GM19372 (cell line): ENCODE data around the gene NT5DC3.

Source experiments
- ATAC-seq: cut with Tn5 transposase; IDR thresholded peaks from one replicate; pipeline ENCODE4 v1.9.1; 2021; ENCODE audit warnings: mild to moderate bottlenecking, low read depth, moderate library complexity; ENCODE audit not compliant: unreplicated experiment

The NT5DC3 gene

DNA sequence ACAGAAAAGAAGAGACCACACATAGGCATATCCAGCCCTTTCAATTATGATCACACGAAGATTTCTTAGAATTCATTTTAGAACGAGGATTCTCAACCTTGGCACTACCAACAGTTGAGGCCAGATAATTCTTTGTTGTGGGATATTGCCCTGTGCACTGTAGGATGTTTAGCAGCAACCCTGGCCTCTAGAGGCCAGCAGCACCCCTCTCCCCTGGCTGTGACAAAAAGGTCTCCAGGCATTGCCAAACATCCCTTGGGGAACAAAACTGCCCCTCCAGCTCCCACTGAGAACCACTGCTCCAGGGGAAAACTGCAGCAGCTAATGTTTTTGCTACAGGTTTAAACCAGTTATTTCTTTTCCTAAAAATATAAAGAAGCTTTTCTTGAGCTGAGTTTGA lies 7.1 kb downstream of the NT5DC3 start:
- ATAC-seq, result no peak

GRCh38 chr12:103833095-103833775 lies 7.8 kb downstream of the NT5DC3 start:
- ATAC-seq, result no peak

DNA sequence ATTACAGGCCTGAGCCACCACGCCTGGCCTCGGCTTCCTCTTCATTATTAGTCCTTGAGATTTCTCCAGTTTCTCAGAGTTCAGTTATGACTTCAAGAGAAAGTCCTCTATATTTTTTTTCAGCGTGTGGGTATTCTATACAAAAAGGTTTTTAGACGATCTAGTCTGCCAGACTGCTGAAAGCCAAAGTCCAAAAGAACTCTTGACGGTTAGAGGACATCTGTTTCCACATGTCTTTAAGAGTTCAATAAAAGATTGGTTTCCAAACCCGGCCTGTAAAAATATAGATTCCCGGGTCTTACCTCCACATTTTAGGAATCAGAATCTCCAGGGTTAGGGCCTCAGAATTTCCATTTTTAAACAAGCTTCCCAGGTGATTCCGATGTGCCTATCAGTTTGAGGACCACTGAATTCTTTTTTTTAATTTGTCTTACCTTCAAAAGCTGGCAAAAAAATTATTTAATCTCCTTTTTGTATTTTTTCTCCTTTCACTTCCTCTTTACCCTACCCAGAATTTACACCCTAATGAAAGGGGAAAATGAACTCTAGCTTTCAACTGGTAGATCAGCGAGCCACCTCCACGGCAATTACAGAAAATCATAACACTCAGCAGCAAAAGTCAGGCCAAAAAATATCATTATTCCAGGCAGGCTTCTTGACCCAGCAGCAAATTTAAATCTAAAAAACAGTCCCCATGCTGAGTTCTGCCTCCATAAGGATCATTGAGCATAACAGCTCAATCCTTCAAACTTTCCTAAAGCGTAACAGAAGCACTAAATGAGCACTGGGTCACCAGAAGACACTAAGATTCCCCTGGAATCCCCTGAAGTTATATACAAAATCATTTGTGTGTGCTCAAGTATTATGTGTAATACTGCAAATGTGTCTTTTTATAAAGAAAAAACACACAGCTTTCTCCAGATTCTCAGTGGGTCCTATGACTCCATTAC lies 8.7 kb downstream of the NT5DC3 start:
- ATAC-seq, result no peak

GRCh38 chr12:103830730-103831320 lies 10.2 kb downstream of the NT5DC3 start:
- no peak for ATAC-seq

GRCh38 chr12:103830025-103830725 lies 10.9 kb downstream of the NT5DC3 start:
- no peak for ATAC-seq

DNA sequence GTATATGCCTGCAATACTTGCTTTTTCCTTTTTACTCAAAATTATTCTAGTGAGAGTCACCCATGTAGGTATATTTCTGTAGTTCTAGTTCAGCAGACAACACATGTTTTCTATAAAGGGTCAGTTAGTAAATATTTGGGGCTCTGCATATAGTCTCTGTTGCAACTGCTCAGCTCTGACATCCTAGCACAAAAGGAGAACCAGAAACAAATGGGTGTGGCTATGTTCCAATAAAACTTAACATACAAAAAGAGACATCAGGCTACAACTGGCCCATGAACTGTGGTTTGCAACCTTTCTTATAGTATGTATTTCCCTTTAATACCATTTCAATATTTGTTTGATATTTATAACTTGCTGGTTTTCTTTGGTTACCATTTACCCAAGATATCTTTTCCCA lies 11.9 kb downstream of the NT5DC3 start:
- no peak for ATAC-seq

GRCh38 chr12:103827911-103828391 lies 13.1 kb downstream of the NT5DC3 start:
- ATAC-seq, result no peak

GRCh38 chr12:103824845-103825244 lies 16.2 kb downstream of the NT5DC3 start:
- ATAC-seq, result no peak

DNA sequence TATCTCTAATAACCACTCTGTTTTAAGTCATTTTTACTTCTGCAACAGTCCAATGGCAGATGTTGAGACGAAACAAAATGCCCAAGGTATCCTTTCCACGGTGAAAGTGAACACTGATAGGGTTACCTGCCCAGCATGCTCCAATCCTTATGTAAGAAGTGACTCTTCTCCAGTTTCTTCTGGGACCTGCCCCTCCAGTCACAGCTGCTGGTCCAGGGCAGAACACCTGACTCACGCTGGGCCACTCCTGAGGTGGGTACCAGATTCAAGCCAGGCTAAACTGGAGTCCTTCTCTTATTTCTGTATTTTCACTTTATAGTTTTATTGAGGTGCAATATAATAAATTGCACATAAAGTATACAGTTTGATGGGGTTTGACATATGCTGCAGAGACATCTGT lies 16.7 kb downstream of the NT5DC3 start:
- ATAC-seq, result no peak

GRCh38 chr12:103823871-103824270 lies 17.2 kb downstream of the NT5DC3 start:
- ATAC-seq, result no peak

GRCh38 chr12:103821773-103822172 lies 19.3 kb downstream of the NT5DC3 start:
- ATAC-seq, result no peak

DNA sequence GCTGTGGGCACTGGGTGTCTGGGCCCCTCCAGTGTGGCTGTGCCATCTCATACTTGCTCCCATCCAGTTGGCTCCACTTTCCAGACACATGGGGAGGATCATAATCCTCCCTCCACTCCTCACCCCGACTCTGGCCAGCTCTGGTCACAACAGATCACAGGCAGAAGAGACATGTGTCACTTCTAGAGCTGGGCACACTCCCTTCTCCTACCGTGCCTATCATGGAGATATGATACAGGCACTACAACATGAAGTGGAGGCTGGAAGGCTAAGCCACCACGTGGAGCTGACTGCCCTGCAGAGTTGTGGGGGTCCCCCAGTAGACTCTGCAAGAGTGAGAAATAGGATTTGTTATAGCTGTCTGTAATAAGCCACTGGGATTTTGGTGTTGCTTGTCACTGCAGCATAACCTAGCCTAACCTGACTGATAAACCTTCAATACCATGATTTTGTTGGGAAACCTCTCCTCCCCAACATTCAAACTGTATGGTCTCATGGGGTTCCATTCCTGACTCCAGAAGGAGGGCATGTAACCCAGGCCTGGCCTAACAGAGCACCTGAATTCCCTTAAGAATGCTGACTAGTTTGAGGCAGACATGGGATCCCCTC lies 20.0 kb downstream of the NT5DC3 start:
- ATAC-seq, result no peak

DNA sequence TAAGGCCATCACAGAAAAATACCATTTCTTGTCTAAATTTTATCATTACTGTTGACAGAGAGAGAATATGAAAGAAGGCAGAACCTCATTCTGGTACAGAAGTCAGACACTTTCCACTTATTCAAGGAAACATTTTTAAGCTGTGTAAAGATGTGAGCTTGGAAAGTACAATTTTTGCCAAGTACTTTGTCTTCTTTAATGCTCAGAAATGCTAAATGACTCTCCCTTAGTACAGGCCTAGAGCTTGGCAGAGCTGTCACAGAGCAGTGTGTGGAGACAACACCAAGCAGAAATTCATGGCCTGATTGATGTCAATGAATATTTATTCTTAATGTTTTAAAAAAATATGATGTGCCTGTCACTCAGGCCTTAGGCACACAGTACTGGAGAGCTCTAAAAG lies 20.7 kb downstream of the NT5DC3 start:
- no peak for ATAC-seq

DNA sequence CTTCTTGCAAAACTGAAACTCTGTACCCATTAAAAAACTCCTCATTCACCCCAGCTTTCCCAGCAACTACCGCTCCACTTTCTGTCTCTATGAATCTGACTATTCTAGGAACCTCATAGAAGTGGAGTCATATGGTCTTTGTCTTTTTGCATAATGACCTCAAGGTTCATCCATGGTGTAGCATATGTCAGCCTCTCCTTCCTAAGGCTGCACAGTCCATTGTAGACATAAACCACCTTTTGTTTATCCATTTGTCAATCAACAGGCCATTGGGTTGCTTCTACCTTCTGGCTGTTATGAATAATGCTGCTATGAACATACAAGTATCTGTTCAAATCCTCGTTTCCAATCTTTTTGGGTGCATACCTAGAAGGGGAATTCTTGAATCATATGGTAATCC lies 21.1 kb downstream of the NT5DC3 start:
- ATAC-seq, result no peak

DNA sequence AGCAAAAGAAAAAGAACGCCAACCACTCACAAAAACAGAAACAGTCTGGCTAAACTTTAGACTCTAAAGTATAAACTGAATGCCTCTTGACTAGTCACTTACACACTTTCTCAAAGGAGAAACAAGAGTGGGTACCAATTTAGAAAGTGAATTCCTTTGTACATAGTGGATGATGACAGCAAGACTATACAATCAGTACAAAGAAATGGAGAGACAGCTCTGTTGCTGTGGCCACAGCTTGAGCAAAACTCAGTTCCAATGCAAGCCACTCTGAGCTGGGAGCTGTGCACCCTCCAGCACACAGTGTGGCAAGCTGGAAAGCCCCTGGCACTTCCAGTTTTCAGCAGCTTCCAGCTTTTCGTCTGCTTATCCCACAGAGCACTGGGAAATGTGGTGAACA lies 21.7 kb downstream of the NT5DC3 start:
- no peak for ATAC-seq

GRCh38 chr12:103817791-103818190 lies 23.2 kb downstream of the NT5DC3 start:
- no peak for ATAC-seq

- ATAC-seq, result no peak
Measured at GRCh38 chr12:103816663-103817062, 24.4 kb downstream of the NT5DC3 start.

- no peak for ATAC-seq
Measured at GRCh38 chr12:103814436-103814835, 26.6 kb downstream of the NT5DC3 start.

DNA sequence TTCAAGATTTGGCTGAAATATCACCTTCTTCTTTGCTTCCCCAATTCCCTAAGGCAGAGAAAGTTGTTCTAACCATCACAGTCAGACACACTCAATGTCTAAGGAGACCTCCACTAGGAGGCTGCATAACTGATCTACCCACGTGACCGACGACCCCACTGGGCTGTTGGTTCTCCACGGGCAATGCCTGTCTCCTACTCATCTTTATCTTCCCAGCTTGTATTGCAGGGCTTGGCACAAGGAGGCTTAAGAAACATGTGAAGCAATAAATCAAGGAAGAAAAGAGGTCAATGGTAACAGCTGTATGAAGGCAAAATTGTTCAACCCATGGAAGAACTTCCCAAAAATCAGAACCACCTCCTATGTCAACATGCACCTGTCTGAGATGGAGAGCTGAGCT lies 27.1 kb downstream of the NT5DC3 start:
- no peak for ATAC-seq

DNA sequence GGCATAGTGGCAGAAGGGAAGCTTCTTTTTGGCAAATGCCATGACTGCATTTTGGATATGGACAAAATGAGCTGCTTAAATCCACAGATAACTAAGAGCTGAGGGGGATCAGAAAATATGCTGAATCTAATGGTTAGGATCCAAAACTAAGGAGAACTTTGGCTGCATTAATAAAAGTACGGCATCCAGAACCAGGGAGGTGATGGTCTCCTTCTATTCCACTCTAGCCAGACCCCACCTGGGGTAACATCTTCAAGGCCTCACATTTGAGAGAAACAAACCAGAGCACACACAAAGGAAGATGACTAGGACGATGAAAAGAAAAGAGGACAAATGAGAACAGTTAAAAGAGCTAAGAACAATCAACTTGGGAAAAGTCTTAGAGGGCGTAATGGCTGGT lies 27.6 kb downstream of the NT5DC3 start:
- no peak for ATAC-seq
